Amniotic stem cell (primary cell): Measurements from ENCODE around the gene SUMF1.
A peak's percentile ranks its signal among the peaks of the same experiment; 100 is the strongest.

ENCODE experiments used
- DNase-seq: peaks from one replicate; lab custom pipeline; 2025; lab: John Stamatoyannopoulos, UW

SUMF1 gene

DNA sequence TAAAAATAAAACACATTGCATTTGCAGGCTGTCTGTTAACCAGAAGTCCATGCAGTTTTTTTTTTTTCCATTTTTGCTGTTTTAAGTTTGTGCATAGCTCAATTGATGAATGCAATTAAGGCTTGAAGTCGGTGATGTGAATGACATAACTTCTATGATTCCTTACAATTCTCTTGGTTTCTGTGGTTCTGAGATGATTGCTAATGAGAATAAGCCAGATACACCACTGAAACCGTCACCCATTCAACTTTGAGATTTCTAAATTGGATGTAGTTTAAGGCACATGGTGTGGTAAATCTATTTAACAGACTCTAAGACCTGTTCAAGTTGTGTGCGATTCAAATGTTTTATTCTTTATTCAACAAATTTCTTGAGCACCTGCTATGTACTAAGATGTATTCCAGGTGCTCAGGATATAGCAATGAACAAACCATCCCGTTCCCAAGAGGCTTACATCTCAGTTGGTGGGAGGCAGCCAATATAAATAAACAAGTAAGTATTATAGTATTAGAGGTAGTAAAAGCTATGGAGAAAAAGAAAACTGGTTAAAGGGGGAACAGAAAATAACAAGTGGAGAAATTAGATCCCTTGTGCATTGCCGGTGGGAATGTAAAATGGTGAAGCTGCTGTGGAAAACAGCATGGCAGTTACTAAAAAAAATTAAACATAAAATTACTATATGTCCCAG, 30.1 kb upstream of the SUMF1 start:
- DNase-seq: no peak

GRCh38 chr3:4496087-4496452, 29.0 kb upstream of the SUMF1 start:
- DNase-seq: no peak

- DNase-seq: no peak
These were observed 28.4 kb upstream of the SUMF1 start for GRCh38 chr3:4495294-4496086.

- no peak for DNase-seq
These were observed 27.8 kb upstream of the SUMF1 start for GRCh38 chr3:4494895-4495264.

DNA sequence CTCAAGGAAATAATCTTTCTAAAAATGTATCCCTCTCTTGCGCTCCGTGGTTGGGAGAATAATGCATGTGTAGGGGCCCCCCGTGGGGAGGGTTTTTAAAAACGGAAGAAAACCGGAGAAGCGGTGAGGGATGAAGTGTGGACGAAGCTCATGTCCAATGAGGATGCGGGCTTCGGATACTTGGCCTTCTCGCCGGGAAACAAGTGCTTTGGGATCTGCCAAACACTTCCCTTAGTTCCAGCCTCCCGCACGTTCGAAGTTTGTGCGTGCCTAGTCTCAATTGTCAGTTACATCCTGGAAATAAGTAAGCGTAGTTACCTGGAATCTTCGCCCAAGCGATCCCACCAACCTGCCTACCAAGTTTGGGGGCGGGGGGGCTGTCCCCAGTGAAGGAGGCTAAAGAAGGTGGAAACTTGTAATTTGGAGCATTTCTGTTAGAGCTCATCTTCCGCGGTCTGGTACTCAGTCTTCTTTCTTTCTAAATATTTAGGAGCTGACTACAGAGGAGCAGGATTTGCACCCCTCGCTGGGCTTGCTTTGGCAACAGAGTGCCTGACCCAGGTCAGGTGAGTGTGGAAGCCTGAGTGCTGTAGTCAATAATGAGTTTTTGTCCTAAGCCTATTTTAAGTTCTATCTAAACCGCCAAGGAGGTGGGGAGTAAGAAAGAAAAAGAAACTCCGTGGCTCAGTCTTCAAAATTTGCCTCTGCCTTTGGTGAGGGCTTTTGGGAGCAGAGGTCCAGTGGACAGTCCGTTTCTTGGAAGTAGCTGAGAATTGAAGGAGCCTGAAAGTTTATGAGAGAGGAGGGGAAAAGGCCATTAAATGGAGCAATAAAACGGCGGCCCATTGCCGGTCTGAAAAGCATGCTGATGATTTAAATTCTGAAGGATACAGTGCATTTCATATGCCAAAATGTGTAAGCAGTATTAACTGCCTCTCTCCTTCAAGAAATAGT, 27.1 kb upstream of the SUMF1 start:
- no peak for DNase-seq

DNA sequence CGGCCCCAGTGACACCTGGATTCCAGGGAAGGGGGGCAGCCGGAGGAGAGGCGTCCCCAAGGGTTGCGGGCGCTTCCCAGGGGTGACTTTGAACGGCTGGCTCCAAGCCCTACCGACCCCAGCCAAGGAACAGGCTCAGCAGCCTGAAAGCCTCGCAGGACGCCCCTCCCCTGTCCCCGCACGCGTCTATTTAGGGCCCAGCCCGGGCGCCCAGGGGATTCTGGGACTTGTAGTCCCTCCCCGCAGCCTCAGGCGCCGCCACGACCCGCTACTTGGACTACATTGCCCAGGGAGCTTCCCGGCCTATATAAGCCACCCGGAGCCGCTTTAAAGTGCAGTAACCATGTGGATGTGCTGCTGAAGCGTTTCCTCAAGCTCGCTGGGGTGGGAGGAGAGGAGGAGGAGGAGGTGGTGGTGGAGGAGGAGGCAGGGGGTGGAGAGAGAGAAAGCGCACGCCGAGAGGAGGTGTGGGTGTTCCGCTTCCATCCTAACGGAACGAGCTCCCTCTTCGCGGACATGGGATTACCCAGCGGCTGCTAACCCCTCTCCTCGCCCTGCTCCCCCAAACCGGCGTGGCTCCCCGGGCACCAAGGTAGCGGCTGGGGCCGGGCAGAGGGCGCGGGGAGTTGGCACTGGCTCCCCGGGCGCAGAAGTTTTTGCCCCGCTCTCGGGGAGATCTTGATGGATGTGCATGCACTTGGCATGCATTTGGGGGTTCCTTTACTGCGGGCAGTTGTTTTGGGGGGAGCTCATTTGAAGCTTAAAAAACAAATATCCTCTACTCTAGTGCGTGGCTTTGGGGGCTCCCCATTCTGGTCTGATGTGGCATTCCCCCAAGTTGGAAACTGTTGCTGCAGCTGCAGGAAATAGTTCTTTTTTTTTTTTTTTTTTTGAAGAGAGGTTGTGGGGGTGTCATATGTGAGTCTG, 26.2 kb upstream of the SUMF1 start, which contains the start of gene ITPR1:
TSS of gene ITPR1 (plus strand) at position 335 of the 927 bp plus-strand sequence. CDS start 23,144 bp downstream, outside the sequence.
- DNase-seq: peak; percentile 83

- DNase-seq: no peak
These were observed 25.3 kb upstream of the SUMF1 start for GRCh38 chr3:4492208-4493013.

GRCh38 chr3:4491855-4492207, 24.8 kb upstream of the SUMF1 start:
- no peak for DNase-seq

DNA sequence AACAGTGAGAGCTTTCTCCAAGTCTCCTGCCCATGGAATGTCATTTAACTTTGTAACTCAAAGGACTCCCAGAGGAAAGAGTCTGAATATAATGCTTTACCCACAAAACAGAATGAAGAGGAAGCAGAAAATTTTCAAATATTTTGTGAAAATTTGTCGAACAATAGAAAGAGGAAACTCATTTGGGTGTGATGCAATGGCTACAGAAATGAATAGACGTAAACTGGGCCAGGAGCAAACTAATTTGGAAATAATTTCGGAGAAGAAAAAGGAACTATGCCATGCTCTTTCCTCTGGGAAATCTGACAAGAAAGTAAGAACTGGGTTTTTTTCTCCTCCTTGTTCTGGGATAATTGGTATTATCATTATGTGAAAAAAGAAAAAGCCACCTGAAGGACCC, 11.2 kb upstream of the SUMF1 start:
- DNase-seq: no peak

GRCh38 chr3:4476496-4476895, 9.4 kb upstream of the SUMF1 start:
- no peak for DNase-seq

DNA sequence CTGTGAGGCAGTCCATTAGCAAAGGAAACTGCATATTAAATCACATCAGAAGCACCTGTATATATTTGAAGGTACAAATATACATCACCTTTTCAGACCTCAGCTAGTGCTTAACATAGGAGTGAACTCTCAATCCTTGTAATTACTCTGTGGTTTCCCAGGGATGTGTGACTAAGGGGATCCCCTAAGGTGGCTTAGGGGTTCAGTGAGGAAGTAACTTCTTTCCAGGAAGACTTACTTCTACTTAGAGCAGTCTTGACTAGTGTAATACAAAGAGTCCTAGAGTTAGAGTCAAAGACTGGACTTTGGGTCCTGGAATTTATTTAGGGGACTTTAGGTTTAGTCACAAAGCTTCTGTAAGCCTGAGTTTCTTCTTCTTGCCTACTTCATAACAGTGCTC, 8.7 kb upstream of the SUMF1 start:
- DNase-seq: no peak

DNA sequence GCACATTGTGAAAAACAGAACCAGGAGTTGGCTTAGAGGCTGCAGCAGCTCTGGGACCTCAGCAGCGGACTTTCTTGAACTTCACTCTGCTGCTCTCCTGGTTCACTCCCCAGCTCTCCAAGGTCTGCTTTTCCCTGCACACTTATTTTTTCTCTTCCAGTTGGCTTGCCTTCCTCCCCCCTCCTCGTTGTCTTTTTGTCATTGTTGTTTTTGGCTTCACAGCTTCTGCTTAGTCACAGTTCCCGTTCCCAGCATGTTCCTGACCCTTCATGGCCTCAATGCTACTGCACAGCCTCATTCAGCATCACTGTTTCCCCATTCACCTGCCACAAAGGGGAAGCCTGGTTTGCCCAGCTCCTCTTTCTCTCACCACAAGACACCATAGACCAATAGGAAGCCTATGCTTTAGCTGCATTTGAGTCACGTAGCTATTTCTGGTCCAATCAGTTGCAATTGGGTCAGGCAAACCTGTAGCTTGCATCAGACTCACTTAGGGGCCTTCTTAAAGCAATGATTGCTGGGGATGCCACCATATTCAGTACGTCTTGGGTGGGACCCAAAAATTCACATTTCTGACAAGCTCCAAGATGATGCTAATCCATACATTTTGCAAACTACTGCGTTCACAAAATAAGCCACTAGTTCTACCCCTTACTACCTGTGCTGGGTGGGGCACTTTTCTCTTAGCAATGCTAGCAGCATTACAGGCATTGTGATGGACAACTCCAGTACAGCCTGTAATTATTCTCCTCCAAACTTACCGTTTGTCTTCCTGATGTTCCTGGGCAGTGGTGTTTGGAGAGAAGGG, 7.8 kb upstream of the SUMF1 start:
- DNase-seq: no peak

- DNase-seq: no peak
These were observed 5.7 kb upstream of the SUMF1 start for GRCh38 chr3:4472766-4473165.

- no peak for DNase-seq
These were observed 5.2 kb upstream of the SUMF1 start for GRCh38 chr3:4472312-4472711.

DNA sequence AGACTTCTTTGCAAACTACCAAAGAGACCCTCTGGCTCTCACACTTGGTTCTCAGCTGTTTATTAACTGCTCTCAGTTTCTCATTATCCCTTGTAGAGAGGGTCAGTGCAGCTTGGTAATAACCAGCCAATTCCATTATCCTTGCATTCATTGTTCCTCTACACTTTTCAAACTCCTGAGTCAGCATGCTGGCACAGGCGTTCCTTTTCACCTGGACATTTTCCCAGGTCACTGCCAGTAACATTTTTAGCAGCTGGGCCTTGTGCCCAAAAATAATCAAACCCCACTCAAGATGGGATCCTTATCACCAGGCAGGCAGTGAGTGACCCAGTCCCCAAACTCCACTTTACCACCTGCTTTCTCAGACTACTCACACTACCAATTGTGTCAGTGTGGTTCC, 4.8 kb upstream of the SUMF1 start:
- DNase-seq: no peak

DNA sequence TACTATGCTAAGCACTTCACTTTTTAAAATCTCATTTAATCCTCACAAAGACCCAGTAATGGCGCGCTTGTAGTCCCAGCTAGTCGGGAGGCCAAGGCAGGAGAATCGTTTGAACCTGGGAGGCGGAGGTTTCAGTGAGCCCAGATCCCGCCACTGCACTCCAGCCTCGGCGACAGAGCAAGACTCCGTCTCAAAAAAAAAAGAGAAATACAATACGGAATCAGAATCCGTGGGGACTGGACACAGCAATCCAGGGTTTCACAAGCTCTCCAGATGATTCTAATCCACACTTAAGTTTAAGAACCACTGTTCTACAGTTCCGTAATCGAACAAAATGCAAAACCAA, 426 bp upstream of the SUMF1 start:
- DNase-seq: no peak

DNA sequence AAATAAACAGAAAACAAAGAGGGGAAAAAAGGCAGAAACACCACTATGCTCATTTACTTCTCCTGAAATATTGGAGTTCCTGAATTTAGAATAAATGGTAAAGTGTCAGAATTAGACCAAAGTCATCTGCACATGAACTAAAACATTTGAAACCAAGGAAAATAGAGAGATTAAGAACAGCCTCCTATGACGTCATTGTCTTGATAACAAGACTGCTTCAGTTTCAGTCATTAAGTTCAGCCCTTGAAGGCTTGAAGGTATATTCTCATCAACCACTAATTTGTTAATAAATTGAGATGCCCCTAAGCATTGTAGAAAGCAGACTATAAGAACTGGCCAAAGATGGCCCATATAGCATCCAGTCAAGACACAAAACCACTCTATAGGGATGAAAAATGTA, 2.5 kb downstream of the SUMF1 start:
- DNase-seq: no peak

GRCh38 chr3:4462369-4463040, 4.6 kb downstream of the SUMF1 start:
- no peak for DNase-seq

DNA sequence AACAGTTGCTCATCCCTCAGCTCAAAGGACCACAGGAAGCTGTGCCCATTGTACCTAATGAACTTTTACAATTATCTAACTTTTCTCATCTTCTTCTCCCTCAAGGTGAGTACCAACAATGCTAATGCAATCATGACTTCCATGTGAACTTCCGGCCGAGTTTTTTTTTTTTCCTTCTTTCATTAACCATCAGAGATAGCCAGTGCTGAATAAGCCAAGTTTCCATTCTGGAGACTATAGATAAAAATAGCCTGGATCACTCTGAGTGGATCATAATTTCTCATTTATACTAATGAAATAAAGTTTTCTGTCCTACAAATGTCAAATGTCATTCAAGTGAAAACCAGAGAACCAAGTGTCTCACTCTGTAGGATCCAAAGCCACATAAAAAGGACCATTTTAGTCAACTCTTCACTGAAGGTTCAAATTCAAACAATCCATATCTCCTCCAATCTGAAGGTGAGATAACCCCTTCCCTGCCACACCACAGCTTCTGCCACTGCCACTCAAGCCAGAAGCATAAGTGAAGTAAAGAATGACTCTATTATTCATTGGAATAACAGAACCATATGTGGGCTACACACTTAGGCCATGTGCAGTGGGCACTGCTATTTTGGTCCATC, 5.5 kb downstream of the SUMF1 start:
- DNase-seq: no peak
